Measurements from ENCODE around the gene DNAH11.
"Not testable (repeated sequence)": the region's sequence is repeated elsewhere in the genome, so short reads cannot be mapped to it uniquely, and the experiment has no call there.

Gene DNAH11

DNA sequence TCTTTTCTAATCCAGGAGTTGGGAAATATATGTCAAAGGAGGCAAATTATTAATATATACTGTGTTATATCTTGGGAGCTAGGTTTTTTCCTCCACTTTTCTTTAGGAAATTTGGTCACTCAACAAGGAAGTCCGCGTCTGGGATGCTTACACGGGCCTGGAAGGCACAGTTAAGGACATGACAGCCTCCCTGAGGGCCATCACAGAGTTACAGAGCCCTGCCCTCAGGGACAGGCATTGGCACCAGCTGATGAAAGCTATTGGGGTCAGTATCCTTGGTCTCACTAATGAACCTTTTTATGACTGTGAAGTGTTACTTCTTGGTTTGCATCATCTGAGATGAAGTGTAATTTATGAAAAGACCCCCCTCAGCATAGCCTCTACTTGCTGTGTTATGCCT lies 74.7 kb downstream of the DNAH11 start:
- intact Hi-C loops (cut with DNase I), result no loop called here

DNA sequence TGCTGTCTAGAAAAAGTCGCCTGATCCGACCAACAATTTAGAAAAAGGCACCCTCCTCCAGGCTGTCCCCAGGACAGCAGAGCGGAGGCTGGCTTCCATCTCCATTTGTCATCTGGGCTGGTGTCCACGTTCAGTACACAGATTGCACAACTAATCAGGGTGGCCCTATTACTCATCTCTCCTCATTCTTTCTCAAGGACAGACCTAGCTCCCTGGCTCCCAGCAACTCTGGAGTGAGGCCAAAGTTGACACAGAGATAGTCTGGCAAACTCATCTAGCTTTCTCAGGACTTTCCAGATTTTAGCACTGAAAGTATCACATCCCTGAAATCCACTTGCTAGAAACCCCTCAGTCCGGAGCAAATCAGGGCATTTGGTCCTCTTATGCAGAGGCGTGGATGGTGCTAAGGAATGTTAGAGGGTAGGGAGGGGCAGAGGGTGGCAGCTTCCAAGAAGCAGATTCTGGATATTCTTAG lies 75.1 kb downstream of the DNAH11 start:
- intact Hi-C loops (cut with DNase I), result no loop called here
- peak in 2 of 10 donors; percentile 24 to 30 for DNase-seq

More for the DNA sequence above, 74.7 kb downstream of the DNAH11 start:
- DNase-seq, result no peak

DNA sequence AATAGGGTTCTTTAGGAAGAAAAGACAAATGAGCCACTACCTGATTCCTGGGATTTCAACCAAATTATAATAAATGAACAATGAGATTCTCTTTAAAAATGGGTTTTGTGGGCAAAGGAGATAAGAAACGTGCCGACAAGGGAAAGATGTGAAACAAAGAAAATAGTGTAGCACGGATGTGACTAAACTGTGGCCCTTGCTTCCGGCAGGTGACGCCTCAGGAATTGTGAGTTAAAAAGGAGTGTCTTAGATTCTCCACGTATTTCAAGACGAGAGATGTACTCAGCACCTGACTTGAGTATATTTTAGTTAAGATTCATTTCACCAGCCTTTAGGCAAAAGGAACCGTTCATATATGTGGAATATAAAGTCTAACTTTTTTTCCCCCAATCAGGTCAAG lies 75.9 kb downstream of the DNAH11 start:
- intact Hi-C loops (cut with DNase I), result no loop called here

DNA sequence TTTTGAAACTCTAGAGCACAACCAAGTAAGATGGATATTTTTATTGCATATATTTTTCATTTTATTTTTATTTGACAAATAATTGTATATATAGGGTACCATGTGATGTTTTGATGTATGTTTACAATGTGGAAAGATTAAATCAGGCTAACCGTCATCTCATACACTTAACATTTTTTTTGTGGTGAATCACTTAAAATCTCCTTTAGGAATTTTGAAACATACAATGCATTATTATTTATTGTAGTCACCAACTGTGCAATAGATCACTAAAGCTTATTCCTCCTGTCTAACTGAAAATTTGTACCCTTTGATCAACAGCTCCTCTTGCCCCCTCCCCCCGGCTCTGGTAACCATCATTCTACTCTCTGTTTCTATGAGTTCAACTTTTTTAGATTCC lies 77.2 kb downstream of the DNAH11 start:
- intact Hi-C loops (cut with DNase I), result no loop called here

More for the DNA sequence above, 75.9 kb downstream of the DNAH11 start:
- DNase-seq, result no peak

DNA sequence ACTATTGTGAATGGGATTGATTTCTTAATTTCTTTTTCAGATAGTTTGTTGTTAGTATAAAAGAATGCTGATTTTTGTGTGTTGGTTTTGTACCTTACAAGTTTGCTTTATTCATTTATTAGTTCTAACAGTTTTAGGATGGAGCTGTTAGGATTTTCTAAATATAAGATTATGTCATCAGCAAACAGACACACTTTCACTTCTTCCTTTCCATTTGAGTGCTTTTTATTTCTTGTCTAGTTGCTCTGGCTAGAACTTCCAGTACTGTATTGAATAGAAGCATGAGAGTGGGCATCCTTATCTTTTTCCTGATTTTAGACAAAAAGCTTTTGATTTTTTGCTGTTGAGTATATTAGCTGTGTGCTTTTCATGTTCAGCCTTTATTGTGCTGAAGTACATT lies 81.5 kb downstream of the DNAH11 start:
- intact Hi-C loops (cut with DNase I), result no loop called here
- no peak for DNase-seq

More for the DNA sequence above, 77.2 kb downstream of the DNAH11 start:
- DNase-seq, result no peak

DNA sequence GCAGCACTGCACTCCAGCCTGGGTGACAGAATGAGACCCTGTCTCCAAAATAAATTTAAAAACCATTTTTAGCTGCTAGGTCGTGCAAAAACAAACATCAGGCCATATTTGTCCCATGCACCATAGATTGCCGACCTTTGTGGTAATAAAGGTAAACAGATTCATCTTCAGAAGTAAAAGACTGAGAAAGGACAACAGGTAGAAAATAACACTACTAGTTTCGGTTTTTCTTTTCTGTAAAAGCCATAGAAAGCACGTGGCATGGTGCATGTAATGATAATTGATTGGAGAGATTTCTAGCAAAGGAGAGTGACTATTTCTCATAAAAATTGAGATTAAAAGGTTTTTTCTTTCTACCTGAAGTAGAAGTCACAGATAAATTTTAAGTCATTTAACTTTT lies 93.9 kb downstream of the DNAH11 start:
- intact Hi-C loops (cut with DNase I), result no loop called here
- DNase-seq, result no peak

DNA sequence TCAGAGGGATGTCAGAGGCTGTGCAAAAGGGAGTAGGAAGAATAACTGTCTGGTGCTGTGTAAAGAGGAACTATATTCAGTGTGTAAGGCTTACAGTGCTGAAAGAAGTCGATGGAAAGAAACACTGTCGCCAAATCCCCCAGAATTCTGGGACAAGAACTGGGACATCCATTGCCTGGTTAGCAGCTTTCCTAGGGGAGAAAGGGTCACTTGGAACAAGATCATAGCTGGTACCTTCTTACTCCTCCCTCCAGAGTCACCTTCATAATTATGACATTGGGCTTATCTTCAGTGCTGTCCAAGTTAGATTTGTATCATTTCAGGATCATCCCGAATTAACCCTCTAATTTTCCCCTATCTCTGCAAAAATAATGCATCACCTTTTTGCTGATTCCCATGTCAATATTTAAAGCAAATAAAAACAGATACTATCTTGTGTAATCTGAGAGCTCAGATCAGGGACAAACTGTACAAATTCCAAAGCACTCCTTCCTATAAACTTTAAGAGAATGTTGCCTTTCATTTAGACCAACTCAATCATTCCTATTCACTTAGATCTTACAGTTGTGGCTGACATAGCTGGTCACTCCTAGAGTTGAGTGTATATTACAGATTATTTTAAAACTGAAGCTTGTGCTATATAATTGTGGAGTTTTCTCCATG lies 96.5 kb downstream of the DNAH11 start:
- intact Hi-C loops (cut with DNase I), result no loop called here
- no peak for DNase-seq

DNA sequence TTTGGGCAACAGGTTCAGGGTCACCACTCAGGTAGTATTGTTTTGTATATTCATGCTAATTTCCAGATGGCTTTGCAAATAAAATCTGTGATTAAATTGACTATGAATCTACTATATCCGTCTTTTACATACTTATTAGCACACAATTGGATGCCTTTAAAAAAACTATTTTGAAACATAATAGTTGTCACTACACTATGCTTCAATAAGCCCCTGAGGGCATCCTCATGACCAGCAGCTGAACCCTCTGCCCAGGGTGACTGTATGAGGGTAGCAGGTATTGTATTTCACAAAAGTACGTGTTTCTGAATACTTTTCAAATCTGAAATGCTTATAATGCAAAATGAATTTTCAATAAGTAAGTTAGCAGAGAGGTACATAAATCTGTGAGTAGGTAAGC lies 97.3 kb downstream of the DNAH11 start:
- no peak for DNase-seq
- intact Hi-C loops (cut with DNase I), result no loop called here

DNA sequence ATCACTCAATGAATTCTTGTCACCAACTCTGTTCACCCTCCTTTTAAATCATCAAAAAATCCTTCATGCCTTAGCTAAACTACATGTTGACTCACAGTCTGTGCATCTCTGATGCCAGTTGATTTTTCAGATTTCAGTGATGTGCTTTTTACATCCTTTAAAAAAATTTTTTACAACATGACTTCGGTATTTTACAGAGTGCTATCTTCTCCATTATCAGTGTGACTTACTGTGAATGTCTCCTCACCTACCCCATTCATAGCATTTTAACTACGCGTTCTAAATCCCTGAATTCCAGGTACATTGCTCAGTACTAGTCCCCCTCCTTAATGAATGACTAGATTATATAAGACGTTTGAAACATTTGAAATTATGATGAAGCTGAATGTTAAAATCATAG lies 98.7 kb downstream of the DNAH11 start:
- intact Hi-C loops (cut with DNase I), result no loop called here
- DNase-seq, result no peak

DNA sequence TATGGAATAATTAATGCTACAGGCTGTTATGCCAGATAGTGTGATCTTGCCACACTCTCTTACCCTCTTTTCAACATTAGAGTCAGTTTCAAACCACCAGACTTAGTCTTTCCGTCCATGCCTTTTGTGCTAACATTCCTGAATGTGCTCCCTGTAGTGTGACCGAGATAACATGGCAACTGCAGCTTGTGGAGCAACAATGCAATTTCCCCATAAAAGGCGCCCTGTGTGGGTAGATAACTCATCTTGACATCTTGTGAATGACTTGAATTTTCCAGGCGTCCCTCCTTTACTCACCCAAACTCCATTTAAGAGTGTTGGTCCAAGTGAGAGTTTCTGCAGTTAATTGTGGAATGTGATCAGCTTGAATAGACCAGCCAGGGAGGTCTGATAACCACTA lies 99.6 kb downstream of the DNAH11 start:
- DNase-seq, result no peak
- intact Hi-C loops (cut with DNase I), result no loop called here

DNA sequence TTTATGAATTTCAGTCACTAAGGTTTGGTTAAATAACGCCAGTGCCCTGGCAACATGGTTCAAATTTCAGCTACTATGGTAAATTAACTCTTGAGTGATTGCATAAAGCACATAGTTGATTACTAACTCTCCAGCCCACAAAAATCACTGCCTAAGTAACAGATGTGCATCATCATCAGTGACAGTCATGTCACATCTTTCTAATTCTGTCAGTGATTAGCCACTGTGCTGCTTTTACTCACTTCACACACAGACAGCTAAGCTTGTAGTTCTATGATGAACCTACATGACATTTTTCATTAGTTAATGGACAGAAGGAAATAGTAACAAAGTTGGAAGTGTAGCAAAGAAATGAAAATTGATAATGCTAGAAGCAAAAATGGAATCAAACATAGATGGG lies 108.9 kb downstream of the DNAH11 start:
- no peak for DNase-seq
- intact Hi-C loops (cut with DNase I), result no loop called here

DNA sequence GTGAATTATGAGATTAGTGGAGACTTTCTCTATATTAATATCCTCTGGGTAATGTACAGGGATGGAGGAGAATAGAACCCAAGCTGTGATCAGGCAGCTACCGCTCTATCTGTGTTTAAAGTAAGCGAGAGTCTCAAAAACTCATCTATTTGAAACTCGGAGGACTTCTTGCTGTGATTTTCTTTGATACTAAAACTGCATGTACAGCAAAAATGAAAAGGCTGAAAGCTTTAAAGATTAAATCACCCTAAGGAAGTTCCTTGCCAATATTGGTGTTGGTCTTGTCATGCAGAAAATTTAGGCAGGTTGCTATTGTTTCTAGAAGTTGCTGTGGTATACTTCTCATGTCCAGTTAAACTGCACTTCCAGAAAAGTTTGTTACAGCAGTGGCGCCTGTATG lies 110.8 kb downstream of the DNAH11 start:
- intact Hi-C loops (cut with DNase I), result no loop called here
- DNase-seq, result no peak

DNA sequence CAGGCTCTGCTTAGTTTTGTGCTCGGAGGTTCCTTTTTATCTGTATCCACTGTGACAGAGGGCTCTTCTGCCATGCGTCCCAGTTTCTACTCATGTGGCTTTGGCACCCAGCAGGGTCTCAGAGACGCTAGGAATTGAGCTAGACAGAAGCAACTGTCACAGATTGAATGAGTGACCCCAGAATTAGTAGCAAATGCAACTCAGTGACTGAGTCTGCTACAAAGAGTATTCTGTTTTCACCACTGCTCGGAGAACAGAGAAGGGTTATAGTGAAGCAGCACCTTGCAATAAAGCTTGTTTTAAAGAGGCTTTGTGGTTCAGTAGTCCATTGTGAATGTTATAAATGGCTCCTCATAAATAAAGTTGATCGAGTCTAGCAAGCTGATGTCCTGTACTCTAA lies 113.2 kb downstream of the DNAH11 start:
- no peak for DNase-seq
- intact Hi-C loops (cut with DNase I), result no loop called here

DNA sequence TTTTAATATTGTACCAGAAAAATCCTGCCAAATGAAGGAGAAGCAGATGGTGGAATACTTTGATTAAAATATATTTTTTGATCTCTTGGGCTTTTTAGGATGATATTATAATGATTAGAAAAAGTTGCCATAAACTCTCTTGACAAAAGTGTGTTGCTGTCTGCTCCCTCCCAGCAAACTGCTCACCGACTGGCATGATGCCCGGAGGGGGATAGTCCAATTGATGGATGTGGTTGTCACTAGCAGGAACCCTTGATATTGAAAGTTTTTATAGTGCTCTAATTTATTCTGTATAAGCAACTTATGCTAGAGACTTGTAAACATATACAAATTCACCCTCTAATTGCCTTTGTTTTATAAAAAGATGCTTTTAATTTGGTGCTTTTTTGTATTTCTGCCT lies 114.0 kb downstream of the DNAH11 start:
- intact Hi-C loops (cut with DNase I), result no loop called here
- no peak for DNase-seq

DNA sequence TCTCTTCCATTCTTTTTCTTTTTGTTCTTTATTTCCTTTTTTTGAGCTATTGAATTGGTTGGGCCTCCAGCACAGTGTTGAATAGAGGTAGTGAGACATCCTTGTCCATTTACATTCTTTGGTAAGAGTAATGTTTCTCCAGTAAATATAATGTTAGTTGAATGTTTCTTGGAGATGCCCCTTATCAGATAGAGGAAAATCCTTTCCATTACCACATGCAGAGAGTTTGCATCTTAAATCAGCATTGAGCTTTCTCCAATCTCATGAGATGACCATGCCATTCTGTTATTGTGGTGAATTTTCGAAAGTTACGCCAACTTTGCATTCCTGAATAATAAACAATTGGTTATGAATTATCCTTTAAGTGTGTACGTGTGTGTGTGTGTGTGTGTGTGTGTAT lies 127.7 kb downstream of the DNAH11 start:
- intact Hi-C loops (cut with DNase I), result no loop called here
- DNase-seq, result no peak

DNA sequence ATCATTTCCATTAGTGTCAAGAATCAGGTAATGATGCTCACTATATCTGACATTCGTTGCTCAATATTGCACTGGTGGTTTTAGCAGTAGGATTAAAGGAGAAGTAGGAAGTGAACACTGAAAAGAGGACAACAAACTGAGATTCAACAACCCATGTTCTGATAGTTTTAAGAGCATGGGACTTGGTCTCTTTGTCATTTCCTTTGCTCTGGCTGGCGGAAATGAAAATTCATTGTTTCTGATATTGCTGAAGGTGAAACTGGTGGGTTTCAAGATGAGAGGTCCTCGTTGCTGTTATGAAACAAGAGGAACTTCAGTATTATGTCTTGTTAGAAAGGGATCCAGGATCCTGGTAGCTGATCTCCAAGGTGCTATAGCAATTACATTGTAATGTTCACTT lies 129.0 kb downstream of the DNAH11 start:
- intact Hi-C loops (cut with DNase I), result no loop called here
- DNase-seq, result no peak

DNA sequence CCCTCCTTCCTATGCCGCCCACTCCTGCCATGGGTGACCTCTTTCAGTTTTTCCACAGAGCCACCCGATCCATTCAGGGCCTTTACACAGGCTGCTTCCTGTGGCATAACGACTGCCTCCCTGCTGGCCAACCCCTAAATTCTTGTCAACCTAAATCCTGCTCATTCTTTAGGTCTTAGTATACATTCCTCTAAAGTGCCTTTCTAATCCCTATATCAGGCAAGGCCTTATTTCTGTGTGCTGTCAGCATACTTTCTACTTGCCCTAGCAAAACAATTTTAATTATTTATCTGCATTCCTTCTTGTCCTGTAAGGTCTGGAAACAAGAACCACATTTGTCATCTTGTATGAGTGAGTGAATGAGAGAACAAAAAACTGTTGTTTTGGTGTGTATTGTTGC lies 132.4 kb downstream of the DNAH11 start:
- DNase-seq, result no peak
- intact Hi-C loops (cut with DNase I), result no loop called here

DNA sequence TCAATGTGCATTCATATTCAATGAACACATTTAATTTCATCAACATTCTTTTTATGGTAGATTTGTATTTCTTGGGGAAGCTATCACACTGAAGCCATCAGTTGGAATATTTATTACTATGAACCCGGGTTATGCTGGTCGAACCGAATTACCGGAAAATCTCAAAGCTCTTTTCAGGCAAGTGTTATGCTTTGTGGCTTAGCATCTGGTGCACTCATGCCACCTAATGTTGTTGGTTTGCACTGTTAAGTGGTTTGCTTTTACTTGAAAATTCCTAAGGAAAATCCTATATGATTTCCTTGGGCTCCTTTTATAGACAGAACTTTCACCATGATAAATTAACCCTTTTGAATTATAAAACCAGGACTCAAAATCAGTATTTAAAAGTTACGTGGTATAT lies 147.9 kb downstream of the DNAH11 start:
- DNase-seq, result no peak
- intact Hi-C loops (cut with DNase I), result no loop called here

DNA sequence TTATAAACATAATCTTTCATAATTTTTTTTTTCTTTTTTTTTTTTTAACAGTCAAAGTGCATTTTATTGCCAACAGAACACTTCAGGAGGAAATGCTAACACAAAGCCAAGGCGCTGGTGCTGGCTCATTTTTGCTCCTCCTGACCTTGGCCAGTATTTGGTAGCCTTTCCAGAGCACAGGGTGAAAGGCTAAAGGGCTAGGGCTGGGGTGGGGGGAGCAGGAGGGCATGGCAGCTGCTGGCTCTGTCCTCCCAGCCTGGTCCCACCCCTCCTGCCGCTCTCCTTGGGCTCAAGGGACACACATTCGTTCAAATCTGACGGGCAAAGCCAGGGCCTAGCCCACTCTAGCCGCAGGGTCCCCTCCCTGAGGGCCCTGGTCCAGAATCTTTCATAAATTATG lies 148.3 kb downstream of the DNAH11 start:
- DNase-seq; intact Hi-C loops (cut with DNase I): not testable (repeated sequence)

DNA sequence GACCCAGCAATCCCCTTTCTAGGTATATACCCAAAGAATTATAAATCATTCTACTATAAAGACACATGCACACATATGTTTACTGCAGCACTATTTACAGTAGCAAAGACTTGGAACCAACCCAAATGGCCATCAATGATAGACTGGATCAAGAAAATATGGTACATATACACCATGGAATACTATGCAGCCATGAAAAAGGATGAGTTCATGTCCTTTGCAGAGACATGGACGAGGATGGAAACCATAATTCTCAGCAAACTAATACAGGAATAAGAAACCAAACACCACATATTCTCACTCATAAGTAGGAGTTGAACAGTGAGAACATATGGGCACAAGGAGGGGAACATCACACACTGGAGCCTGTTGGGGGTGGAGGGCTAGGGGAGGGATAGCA lies 157.7 kb downstream of the DNAH11 start:
- DNase-seq; intact Hi-C loops (cut with DNase I): not testable (repeated sequence)

DNA sequence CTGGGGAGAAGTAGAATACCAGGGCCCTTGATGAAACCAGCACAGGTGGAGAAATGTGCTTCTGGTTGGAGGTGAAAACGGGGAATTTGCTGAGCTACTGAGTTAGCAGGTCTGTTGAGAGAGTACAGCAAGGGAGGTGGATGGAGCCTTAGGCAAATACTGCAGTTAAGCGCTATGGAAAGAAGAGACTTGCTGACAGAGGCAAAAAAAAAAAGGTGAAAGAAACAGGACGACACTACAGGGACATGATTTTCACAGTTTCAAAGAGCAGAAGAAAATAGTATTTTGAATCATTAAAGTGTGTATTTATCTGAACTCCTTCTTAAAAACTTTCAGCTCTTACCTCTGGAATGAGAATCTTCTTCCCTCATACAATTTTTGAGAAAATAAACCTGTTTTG lies 159.5 kb downstream of the DNAH11 start:
- DNase-seq, result no peak
- intact Hi-C loops (cut with DNase I), result no loop called here

DNA sequence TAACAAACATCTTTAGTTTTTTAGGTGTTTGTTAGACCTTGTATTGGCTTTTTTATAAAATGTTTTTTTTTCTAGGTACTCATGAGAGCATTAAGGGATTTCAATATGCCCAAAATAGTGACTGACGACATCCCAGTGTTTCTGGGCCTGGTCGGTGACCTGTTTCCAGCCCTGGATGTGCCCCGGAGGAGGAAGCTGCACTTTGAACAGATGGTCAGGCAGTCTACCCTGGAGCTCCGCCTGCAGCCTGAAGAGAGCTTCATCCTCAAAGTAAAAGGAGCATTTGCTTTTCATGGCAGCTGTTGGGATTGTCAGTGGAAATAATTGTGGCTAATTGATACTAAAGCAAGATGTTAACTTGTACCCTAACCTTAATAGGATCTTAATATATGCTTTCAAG lies 161.5 kb downstream of the DNAH11 start:
- peak in 1 of 10 donors; percentile 63 for DNase-seq
- intact Hi-C loops (cut with DNase I), result no loop called here

DNA sequence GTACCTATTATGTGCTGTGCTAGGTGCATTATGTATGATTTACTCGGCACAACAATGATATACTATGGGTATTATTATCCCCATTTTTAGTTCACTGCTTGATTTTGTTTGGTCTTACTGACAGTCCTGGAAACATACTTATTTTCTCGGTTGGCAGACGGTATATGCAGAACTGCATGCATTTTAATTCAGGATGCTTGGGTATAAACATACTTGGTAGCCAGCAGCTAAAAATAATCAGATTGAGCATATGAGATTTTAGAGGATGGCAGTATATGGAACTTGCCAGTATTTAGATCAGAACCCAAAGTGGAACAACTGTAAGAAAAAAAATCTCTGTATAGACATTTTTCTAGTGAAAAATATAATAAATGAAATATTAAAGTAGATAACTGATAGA lies 163.3 kb downstream of the DNAH11 start:
- intact Hi-C loops (cut with DNase I), result no loop called here

More for the DNA sequence above, 163.3 kb downstream of the DNAH11 start:
- no peak for DNase-seq

Measured in posterior cingulate gyrus (tissue), 11 donors.